Liver (tissue), 9 donors: ENCODE results near the gene PLEKHA7. TPM values are rescaled to one million over a fixed set of nuclear protein-coding genes. Genes with fewer than 3 reads are reported as not detected.

ENCODE experiments used
- DNase-seq: peaks from one replicate; pipeline ENCODE4 v3.0.0-alpha.2; 2017; ENCODE audit warnings: low spot score
- H3K27ac ChIP-seq, 2 donors: one replicate each; pipeline ENCODE4 v1.7.0; 2013; ENCODE audit warnings: inconsistent platforms in 2 of 2, low read length in 2 of 2, control low read depth in 1 of 2, low read depth in 1 of 2, mild to moderate bottlenecking in 1 of 2
- H3K27me3 ChIP-seq, 4 donors: one replicate each; pipeline versions ENCODE4 v1.6.1 to v1.7.0; 2013; ENCODE audit warnings: low read length in 3 of 4, inconsistent platforms in 1 of 4, mild to moderate bottlenecking in 1 of 4, moderate library complexity in 1 of 4; ENCODE audit not compliant: control insufficient read depth in 4 of 4, insufficient read depth in 4 of 4
- H3K36me3 ChIP-seq, 4 donors: one replicate each; pipeline versions ENCODE4 v1.6.1 to v1.7.0; 2013; ENCODE audit warnings: low read length in 3 of 4, mild to moderate bottlenecking in 3 of 4, low read depth in 1 of 4, moderate library complexity in 1 of 4; ENCODE audit not compliant: control insufficient read depth in 4 of 4, insufficient read depth in 3 of 4
- H3K4me1 ChIP-seq, 4 donors: one replicate each; pipeline versions ENCODE4 v1.6.1 to v1.7.0; 2013; ENCODE audit warnings: low read length in 3 of 4, mild to moderate bottlenecking in 3 of 4, moderate library complexity in 1 of 4; ENCODE audit not compliant: control insufficient read depth in 4 of 4, insufficient read depth in 4 of 4
- H3K4me3 ChIP-seq, 3 donors: one replicate each; pipeline versions ENCODE4 v1.6.1 to v1.7.0; 2013; ENCODE audit warnings: low read length in 3 of 3, control low read depth in 1 of 3, low read depth in 1 of 3, mild to moderate bottlenecking in 1 of 3
- H3K9ac ChIP-seq, 2 donors: one replicate each; pipeline ENCODE4 v1.7.0; 2013; ENCODE audit warnings: low read length in 2 of 2, mild to moderate bottlenecking in 2 of 2, moderate library complexity in 2 of 2, control low read depth in 1 of 2, low read depth in 1 of 2
- H3K9me3 ChIP-seq, 4 donors: one replicate each; pipeline versions ENCODE4 v1.6.1 to v1.7.0; 2013; ENCODE audit warnings: low read length in 3 of 4; ENCODE audit not compliant: control insufficient read depth in 4 of 4
- FOXA1 ChIP-seq: IDR thresholded peaks from 2 replicates; pipeline ENCODE4 v1.6.1; 2016; ENCODE audit warnings: antibody characterized with exemption
- FOXA2 ChIP-seq: IDR thresholded peaks from 2 replicates; pipeline ENCODE4 v1.6.1; 2016; ENCODE audit warnings: antibody characterized with exemption
- JUND ChIP-seq, 2 donors: IDR thresholded peaks; 2 replicates each; pipeline ENCODE4 v1.6.1; 2016; ENCODE audit warnings: antibody characterized with exemption in 2 of 2
- RXRA ChIP-seq, 2 donors: IDR thresholded peaks; 2 replicates each; pipeline ENCODE4 v1.6.1; 2017 to 2018; ENCODE audit warnings: antibody characterized with exemption in 2 of 2, mild to moderate bottlenecking in 1 of 2
- WGBS: extraction: QIAGEN DNeasy Blood & Tissue Kit; methylation state at CpG from one replicate; pipeline ENCODE4 v1.1.7; 2013; 5-methylcytosine and 5-hydroxymethylcytosine counted together
- polyA plus RNA-seq, 2 donors: library from polyadenylated mRNA; stranded (reverse) in 1 of 2; unstranded in 1 of 2; fragments of 200-250 nt in 1 of 2; fragments of >200 nt in 1 of 2; fragmentation: Nextera tagmentation in 1 of 2; extraction: Ambion mirVana in 1 of 2; gene quantifications; one replicate each; pipeline versions ENCODE4 v1.2.1 to v1.2.3, GENCODE V29; 2013 to 2015
- total RNA-seq, 2 donors: library from RNA; depleted of rRNA; stranded (reverse); fragments of >200 nt; gene quantifications; one replicate each; pipeline ENCODE4 v1.2.3, GENCODE V29; 2014
- TF ChIP-seq, protein P1 (sequence below): IDR thresholded peaks from 2 replicates; pipeline ENCODE4 v1.6.1; 2016; ENCODE audit warnings: antibody characterized with exemption
- TF ChIP-seq, protein P2 (sequence below): IDR thresholded peaks from 2 replicates; pipeline ENCODE4 v1.6.1; 2016; ENCODE audit warnings: antibody characterized with exemption
- donor health status: healthy.
- donor health status: healthy.
- donor health status: healthy.
- donor health status: healthy.
- donor health status: healthy.

Gene PLEKHA7
- total and polyA plus RNA-seq, 4 donors, result 6.1 to 28.8 (median 8.5) TPM

DNA sequence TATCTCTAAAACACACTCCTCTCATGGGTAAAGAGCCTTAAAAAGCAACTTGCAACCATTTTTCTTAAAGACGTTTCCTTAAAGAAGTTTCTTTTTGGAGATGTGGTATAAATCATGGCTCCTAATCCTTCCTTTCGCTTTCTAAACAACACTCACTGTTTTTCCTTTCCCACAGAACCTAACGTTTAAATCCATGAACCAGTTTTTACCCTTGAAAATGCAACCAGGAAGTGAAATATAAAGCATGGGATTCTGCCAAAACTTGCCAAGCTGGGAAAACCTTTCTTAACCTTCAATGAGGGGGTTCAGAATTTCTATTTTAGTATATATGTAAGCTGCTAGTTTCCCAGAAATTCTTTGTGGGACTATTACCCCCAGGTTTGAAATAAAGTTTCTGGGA is 8.6 kb downstream of the PLEKHA7 start:
- no peak overlapping the region for H3K9ac ChIP-seq
- H3K4me3 ChIP-seq, result no peak overlapping the region
- H3K9me3 ChIP-seq, result no peaks in the 10 kb centered on the region
- TF ChIP-seq, protein P1, sequence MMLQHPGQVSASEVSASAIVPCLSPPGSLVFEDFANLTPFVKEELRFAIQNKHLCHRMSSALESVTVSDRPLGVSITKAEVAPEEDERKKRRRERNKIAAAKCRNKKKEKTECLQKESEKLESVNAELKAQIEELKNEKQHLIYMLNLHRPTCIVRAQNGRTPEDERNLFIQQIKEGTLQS, result no peak
- H3K27ac ChIP-seq, result peak overlapping the region in 1 of 2 donors; percentile 12
- peaks cover 0 to 3% (median 0%) of the 10 kb centered on the region in 4 donors for H3K36me3 ChIP-seq
- no peaks in the 10 kb centered on the region for H3K27me3 ChIP-seq
- DNase-seq, result no peak
- peaks cover 2 to 24% (median 15%) of the 10 kb centered on the region in 4 donors for H3K4me1 ChIP-seq
- 51% methylated on average over 3 of the region's 3 CpGs for WGBS

DNA sequence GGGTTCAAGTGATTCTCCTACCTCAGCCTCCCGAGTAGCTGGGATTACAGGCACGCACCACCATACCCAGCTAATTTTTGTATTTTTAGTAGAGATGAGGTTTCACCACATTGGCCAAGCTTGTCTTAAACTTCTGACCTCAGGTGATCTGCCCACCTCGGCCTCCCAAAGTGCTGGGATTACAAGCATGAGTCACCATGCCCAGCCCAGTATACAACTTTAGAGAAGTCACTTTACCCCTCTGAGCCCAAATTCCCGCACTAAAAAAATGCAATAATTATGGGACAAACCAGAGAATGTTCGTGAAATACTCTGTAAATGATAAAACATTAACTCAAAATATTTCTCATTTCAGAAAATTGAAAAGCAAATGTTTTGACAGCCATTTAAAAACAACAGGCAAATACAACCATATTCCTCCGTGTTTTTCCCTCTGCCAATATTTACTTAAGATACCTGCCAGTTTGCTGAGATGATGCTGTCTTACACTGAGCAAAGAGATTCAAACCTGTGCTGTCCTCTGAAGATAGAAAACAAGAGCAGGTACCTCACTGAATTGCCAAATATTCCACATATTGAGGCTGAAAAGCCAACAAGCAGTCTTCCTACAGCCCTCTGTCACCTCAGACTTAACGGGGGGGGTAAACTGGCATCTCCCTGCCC is 9.6 kb downstream of the PLEKHA7 start:
- H3K27ac ChIP-seq, result peak overlapping the region in 1 of 2 donors; percentile 18
- H3K9me3 ChIP-seq, result no peaks in the 10 kb centered on the region
- peaks cover 2 to 24% (median 15%) of the 10 kb centered on the region in 4 donors for H3K4me1 ChIP-seq
- H3K27me3 ChIP-seq, result no peaks in the 10 kb centered on the region
- 55% methylated on average over 7 of the region's 7 CpGs for WGBS
- peaks cover 0 to 3% (median 0%) of the 10 kb centered on the region in 4 donors for H3K36me3 ChIP-seq
- no peak overlapping the region for H3K9ac ChIP-seq
- TF ChIP-seq RXRA (IDR thresholded peaks at IDR 0.05), result no peak
- TF ChIP-seq FOXA1, result peak; percentile 17
- DNase-seq, result no peak
- no peak overlapping the region for H3K4me3 ChIP-seq

DNA sequence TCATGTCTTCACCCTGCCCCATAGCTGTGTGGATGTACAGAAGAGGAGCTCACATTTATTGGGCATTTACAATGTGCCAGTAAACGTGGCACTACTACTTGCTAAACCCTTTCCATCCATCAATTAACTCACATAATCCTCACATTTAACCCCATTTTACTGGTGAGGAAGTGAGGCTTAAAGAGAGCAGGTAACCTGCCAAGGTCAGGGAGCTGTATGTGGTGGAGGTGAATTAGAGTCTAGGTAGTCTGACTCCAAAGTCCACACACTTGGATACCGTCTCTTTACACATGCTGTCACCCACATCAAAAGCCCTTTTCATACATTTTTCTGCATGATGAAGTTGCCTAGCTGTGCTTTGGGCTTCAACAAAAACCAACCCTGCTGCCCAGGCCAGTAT is 10.8 kb downstream of the PLEKHA7 start:
- Histone ChIP-seq H3K27ac (no peak overlapping the region), H3K27me3 (no peaks in the 10 kb centered on the region), H3K4me1 (peaks cover 2 to 24% (median 13%) of the 10 kb centered on the region in 4 donors), H3K9me3 (no peaks in the 10 kb centered on the region), H3K36me3 (peaks cover 0 to 3% (median 0%) of the 10 kb centered on the region in 4 donors), H3K9ac (no peak overlapping the region), H3K4me3 (no peak overlapping the region)
- TF ChIP-seq, protein P2, sequence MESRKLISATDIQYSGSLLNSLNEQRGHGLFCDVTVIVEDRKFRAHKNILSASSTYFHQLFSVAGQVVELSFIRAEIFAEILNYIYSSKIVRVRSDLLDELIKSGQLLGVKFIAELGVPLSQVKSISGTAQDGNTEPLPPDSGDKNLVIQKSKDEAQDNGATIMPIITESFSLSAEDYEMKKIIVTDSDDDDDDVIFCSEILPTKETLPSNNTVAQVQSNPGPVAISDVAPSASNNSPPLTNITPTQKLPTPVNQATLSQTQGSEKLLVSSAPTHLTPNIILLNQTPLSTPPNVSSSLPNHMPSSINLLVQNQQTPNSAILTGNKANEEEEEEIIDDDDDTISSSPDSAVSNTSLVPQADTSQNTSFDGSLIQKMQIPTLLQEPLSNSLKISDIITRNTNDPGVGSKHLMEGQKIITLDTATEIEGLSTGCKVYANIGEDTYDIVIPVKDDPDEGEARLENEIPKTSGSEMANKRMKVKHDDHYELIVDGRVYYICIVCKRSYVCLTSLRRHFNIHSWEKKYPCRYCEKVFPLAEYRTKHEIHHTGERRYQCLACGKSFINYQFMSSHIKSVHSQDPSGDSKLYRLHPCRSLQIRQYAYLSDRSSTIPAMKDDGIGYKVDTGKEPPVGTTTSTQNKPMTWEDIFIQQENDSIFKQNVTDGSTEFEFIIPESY, result no peak
- TF ChIP-seq, protein P1, result no peak
- no peak for DNase-seq
- 67% methylated on average over 2 of the region's 2 CpGs for WGBS

DNA sequence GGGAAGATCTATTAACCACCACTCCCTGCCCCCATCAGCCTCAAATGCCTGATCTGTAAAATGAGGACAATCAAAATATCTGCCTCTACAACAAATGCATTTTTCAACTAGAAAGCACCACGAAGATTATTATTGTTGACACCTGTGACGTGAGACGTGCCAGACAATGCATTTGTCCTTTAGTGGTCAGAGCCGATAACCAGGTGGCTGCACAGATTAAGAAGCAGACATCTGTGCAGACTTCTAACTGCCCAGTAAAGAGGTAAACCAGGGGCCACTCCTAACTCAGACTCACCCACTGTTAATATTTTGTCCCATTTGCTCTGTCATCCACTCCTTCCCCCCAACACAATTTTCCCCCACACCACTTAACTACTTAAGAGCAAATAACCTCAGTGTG is 11.7 kb downstream of the PLEKHA7 start:
- Histone ChIP-seq H3K9me3 (no peaks in the 10 kb centered on the region), H3K27me3 (no peaks in the 10 kb centered on the region), H3K4me3 (no peak overlapping the region), H3K27ac (no peak overlapping the region), H3K9ac (no peak overlapping the region), H3K4me1 (peaks cover under 1 to 24% (median 16%) of the 10 kb centered on the region in 4 donors), H3K36me3 (peaks cover 0 to 3% (median 0%) of the 10 kb centered on the region in 4 donors)
- no peak for DNase-seq
- no peak for TF ChIP-seq FOXA2
- no peak for TF ChIP-seq JUND (IDR thresholded peaks at IDR 0.05)
- 92% methylated on average over 4 of the region's 4 CpGs for WGBS
